Gastrocnemius medialis (tissue), 4 donors: ENCODE measurements around the gene ATPAF1. TPM values are rescaled to one million over a fixed set of nuclear protein-coding genes. Genes with fewer than 3 reads are reported as not detected.

Source experiments
- ATAC-seq, 2 donors: fragments of 150-250 bp; one replicate each; pipeline ENCODE4 v1.9.1; 2016
- DNase-seq, 2 donors: peaks; one replicate each; pipeline ENCODE4 v3.0.0-alpha.2; 2019
- H3K27ac ChIP-seq, 4 donors: fragments of 200-600 bp; sonication (generic); 1 replicate in 1 of 4; 2 replicates in 3 of 4; pipeline ENCODE4 v1.5.1; 2016 to 2018; ENCODE audit warnings: mild to moderate bottlenecking in 2 of 4, moderate library complexity in 1 of 4
- H3K27me3 ChIP-seq, 3 donors: fragments of 200-600 bp; sonication (generic) in 2 of 3; 1 replicate in 1 of 3; 2 replicates in 2 of 3; pipeline versions ENCODE4 v1.5.1 to v1.6.0; 2016 to 2019; ENCODE audit warnings: mild to moderate bottlenecking in 1 of 3, moderate library complexity in 1 of 3
- H3K36me3 ChIP-seq, 2 donors: fragments of 200-600 bp; sonication (generic) in 1 of 2; one replicate each; pipeline ENCODE4 v1.5.1; 2017 to 2018
- H3K4me1 ChIP-seq, 2 donors: fragments of 200-600 bp; sonication (generic) in 1 of 2; one replicate each; pipeline ENCODE4 v1.5.1; 2016 to 2017; ENCODE audit warnings: mild to moderate bottlenecking in 2 of 2
- H3K4me3 ChIP-seq, 4 donors: fragments of 200-600 bp; sonication (generic) in 3 of 4; 1 replicate in 1 of 4; 2 replicates in 3 of 4; pipeline ENCODE4 v1.5.1; 2016 to 2019; ENCODE audit warnings: mild to moderate bottlenecking in 2 of 4
- H3K9me3 ChIP-seq, 3 donors: fragments of 200-600 bp; sonication (generic) in 2 of 3; 1 replicate in 1 of 3; 2 replicates in 2 of 3; pipeline ENCODE4 v1.5.1; 2016 to 2019
- POLR2A ChIP-seq, 2 donors: fragments of 450-650 bp; IDR thresholded peaks; one replicate each; pipeline ENCODE4 v1.6.1; 2017; ENCODE audit warnings: antibody characterized with exemption in 2 of 2, mild to moderate bottlenecking in 2 of 2, moderate library complexity in 2 of 2
- in situ Hi-C, 4 donors: fragments of 200-750 bp; cut with MboI; loops; one replicate each; pipeline versions ENCODE4 v1.15.0 to v1.8.0; 2017; ENCODE audit warnings: low sequenced_read_pairs in 4 of 4
- intact Hi-C: fragments of 100-400 bp; cut with DNase I; formaldehyde crosslinking; loops from one replicate; pipeline ENCODE4 v1.15.1; 2023; ENCODE audit warnings: low total_unique reads
- total RNA-seq, 4 donors: library from RNA; depleted of rRNA; stranded (reverse); fragments of >200 nt; gene quantifications; one replicate each; pipeline versions ENCODE4 v1.1.0 to v1.2.3, GENCODE V29; 2016
- TF ChIP-seq, protein P1 (sequence below), 5 experiments: fragments of 450-650 bp in 3 of 5; fragments of 200-600 bp in 2 of 5; sonication (generic) in 2 of 5; IDR thresholded peaks in 4 of 5; conservative IDR thresholded peaks in 1 of 5; 1 replicate in 4 of 5; 2 replicates in 1 of 5; pipeline ENCODE4 v1.5.1; 2016 to 2019; ENCODE audit warnings: antibody characterized with exemption in 5 of 5, mild to moderate bottlenecking in 3 of 5, moderate library complexity in 3 of 5

The ATPAF1 gene
- total RNA-seq, 4 donors from 2014 or later: 76.6 to 173 (median 135) TPM

DNA sequence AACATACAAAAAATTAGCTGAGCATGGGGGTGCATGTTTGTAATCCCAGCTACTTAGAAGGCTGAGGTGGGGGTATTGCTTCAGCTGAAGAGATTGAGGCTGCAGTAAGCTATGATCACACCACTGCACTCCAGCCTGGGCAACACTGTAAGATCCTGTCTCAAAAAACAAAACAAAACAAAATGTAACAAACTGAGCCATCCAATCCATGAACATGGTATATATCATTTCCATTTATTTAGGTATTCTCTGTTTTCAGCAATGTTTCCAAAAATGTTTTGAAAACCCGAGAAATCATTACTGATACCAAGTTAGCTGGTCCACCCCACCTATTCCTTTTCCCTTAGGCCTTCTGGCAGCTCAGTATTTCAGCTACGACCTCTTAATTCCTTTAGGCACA is 18.4 kb downstream of the ATPAF1 start:
- TF ChIP-seq, protein P1, sequence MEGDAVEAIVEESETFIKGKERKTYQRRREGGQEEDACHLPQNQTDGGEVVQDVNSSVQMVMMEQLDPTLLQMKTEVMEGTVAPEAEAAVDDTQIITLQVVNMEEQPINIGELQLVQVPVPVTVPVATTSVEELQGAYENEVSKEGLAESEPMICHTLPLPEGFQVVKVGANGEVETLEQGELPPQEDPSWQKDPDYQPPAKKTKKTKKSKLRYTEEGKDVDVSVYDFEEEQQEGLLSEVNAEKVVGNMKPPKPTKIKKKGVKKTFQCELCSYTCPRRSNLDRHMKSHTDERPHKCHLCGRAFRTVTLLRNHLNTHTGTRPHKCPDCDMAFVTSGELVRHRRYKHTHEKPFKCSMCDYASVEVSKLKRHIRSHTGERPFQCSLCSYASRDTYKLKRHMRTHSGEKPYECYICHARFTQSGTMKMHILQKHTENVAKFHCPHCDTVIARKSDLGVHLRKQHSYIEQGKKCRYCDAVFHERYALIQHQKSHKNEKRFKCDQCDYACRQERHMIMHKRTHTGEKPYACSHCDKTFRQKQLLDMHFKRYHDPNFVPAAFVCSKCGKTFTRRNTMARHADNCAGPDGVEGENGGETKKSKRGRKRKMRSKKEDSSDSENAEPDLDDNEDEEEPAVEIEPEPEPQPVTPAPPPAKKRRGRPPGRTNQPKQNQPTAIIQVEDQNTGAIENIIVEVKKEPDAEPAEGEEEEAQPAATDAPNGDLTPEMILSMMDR (IDR thresholded peaks at IDR 0.05 in 4 of 5, conservative IDR thresholded peaks at IDR 0.05 in 1 of 5): no peak
- TF ChIP-seq POLR2A (IDR thresholded peaks at IDR 0.05): no peak
- DNase-seq: no peak
- H3K36me3 ChIP-seq: peaks cover 0 to 65% of the 10 kb centered on the region in 2 donors
- H3K4me3 ChIP-seq: no peak overlapping the region
- no peak for ATAC-seq
- H3K27me3 ChIP-seq: no peaks in the 10 kb centered on the region
- H3K27ac ChIP-seq: no peak overlapping the region
- H3K9me3 ChIP-seq: no peaks in the 10 kb centered on the region
- no peaks in the 10 kb centered on the region for H3K4me1 ChIP-seq
- in situ Hi-C loops (no loop called here), intact Hi-C loops (no loop called here)

DNA sequence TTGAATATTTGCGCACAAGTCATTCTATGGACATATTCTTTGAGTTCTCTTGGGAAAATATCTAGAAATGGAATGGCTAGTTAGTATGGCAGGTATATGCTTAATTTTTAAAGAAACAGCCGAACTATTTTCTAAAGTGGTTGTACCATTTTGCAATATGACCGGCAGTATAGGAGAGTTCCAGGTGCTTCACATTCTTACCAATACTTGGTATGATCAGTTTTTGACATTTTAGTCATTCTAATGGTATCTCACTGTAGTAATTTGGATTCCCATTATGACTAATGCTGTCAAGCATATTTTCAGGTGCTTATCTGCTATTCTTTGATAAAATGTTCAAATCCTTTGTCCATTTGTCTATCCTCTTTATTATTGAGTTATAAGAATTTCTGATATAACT is 20.6 kb downstream of the ATPAF1 start:
- H3K4me3 ChIP-seq: no peak overlapping the region
- H3K27me3 ChIP-seq: no peaks in the 10 kb centered on the region
- H3K9me3 ChIP-seq: no peaks in the 10 kb centered on the region
- TF ChIP-seq, protein P1 (IDR thresholded peaks at IDR 0.05 in 4 of 5, conservative IDR thresholded peaks at IDR 0.05 in 1 of 5): no peak
- TF ChIP-seq POLR2A (IDR thresholded peaks at IDR 0.05): no peak
- peaks cover 0 to 59% of the 10 kb centered on the region in 2 donors for H3K36me3 ChIP-seq
- intact Hi-C loops (no loop called here), in situ Hi-C loops (no loop called here)
- no peak for DNase-seq
- peaks cover 0 to 16% of the 10 kb centered on the region in 2 donors for H3K4me1 ChIP-seq
- no peak overlapping the region for H3K27ac ChIP-seq
- ATAC-seq: no peak

DNA sequence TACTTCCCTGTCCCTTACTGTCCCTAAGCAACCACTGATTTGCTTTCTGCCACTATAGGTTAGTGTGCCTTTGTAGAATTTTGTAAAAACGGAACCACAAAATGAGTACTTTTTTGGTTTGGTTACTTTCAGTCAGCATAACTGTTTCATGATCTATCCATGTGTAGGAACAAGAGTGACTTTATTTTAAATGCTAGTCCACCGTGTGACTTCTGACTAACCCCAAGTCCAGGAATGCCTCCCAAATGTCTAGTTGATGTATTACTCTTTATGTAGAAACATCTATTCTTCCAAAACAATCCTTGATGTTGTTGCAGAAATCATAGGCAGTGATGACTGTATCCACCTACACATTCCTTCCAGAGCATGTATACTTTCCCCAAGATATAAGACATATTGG is 21.3 kb downstream of the ATPAF1 start:
- ATAC-seq (no peak), DNase-seq (no peak)
- in situ Hi-C loops (no loop called here), intact Hi-C loops (no loop called here)
- Histone ChIP-seq H3K4me1 (peaks cover 0 to 16% of the 10 kb centered on the region in 2 donors), H3K27ac (no peak overlapping the region), H3K27me3 (no peaks in the 10 kb centered on the region), H3K36me3 (peaks cover 0 to 58% of the 10 kb centered on the region in 2 donors), H3K9me3 (no peaks in the 10 kb centered on the region), H3K4me3 (no peak overlapping the region)
- no peak for TF ChIP-seq POLR2A (IDR thresholded peaks at IDR 0.05)
- TF ChIP-seq, protein P1 (IDR thresholded peaks at IDR 0.05 in 4 of 5, conservative IDR thresholded peaks at IDR 0.05 in 1 of 5): no peak

DNA sequence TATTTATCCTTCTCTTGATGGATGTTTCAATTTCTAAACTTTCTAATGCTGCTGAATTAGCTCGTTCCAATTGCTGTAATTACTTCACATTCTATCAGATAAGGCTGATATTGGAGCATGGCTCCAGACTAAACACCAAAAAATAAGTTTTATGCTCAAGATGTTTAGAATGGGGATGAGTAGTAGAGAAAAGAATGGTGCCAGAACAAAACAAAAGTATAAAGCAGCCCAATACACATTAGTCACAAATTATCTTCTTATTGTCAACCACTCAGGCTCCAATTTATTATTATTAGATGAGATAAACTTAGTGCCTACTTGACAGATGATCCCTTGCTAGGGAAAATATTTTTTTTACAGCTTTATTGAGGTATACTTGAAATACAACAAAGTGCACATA is 21.8 kb downstream of the ATPAF1 start:
- TF ChIP-seq POLR2A (IDR thresholded peaks at IDR 0.05): no peak
- TF ChIP-seq, protein P1 (IDR thresholded peaks at IDR 0.05 in 4 of 5, conservative IDR thresholded peaks at IDR 0.05 in 1 of 5): no peak
- H3K4me1 ChIP-seq: peaks cover 0 to 16% of the 10 kb centered on the region in 2 donors
- no peaks in the 10 kb centered on the region for H3K9me3 ChIP-seq
- no peak for DNase-seq
- H3K27ac ChIP-seq: no peak overlapping the region
- H3K27me3 ChIP-seq: no peaks in the 10 kb centered on the region
- in situ Hi-C loops (no loop called here), intact Hi-C loops (no loop called here)
- no peak overlapping the region for H3K4me3 ChIP-seq
- peaks cover 0 to 60% of the 10 kb centered on the region in 2 donors for H3K36me3 ChIP-seq
- ATAC-seq: no peak

DNA sequence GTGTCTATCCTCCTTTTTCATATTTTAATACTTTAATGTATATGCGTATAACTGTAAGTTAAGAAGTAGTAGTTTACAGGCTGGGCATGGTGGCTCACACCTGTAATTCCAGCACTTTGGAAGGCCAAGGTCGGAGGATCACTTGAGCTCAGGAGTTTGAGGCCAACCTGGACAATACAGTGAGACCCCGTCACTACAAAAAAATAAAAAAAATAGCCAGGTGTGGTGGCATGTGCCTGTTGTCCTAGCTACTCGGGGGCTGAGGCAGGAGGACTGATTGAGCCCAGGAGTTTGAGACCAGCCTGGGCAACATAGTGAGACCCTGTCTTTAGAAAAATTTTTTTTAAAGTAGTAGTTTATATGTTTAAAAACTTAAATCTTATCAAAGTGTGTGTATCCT is 22.3 kb downstream of the ATPAF1 start:
- ATAC-seq: no peak
- no peaks in the 10 kb centered on the region for H3K27me3 ChIP-seq
- H3K27ac ChIP-seq: no peak overlapping the region
- no peak for DNase-seq
- H3K9me3 ChIP-seq: no peaks in the 10 kb centered on the region
- peaks cover 0 to 60% of the 10 kb centered on the region in 2 donors for H3K36me3 ChIP-seq
- TF ChIP-seq POLR2A (IDR thresholded peaks at IDR 0.05): no peak
- TF ChIP-seq, protein P1 (IDR thresholded peaks at IDR 0.05 in 4 of 5, conservative IDR thresholded peaks at IDR 0.05 in 1 of 5): no peak
- peaks cover 0 to 16% of the 10 kb centered on the region in 2 donors for H3K4me1 ChIP-seq
- intact Hi-C loops: no loop called here
- H3K4me3 ChIP-seq: no peak overlapping the region
- in situ Hi-C loops: no loop called here
